Thymus (tissue), 11 donors: ENCODE results near the gene TRIP12. TPM values are rescaled to one million over a fixed set of nuclear protein-coding genes. Genes with fewer than 3 reads are reported as not detected.
"Not testable (repeated sequence)": the region's sequence is repeated elsewhere in the genome, so short reads cannot be mapped to it uniquely, and the experiment has no call there.

Source experiments
- DNase-seq, 9 donors: peaks; one replicate each; pipeline ENCODE4 v3.0.0-alpha.2; 2013; ENCODE audit warnings: low spot score in 9 of 9, low read depth in 6 of 9, missing footprints in 1 of 9
- H3K27ac ChIP-seq, 2 donors: one replicate each; pipeline ENCODE4 v1.5.1; 2013; ENCODE audit warnings: control low read depth in 1 of 2, low read depth in 1 of 2, low read length in 1 of 2, mild to moderate bottlenecking in 1 of 2, moderate library complexity in 1 of 2
- H3K27me3 ChIP-seq, 2 donors: one replicate each; pipeline ENCODE4 v1.5.1; 2013; ENCODE audit warnings: low read length in 1 of 2; ENCODE audit not compliant: control insufficient read depth in 2 of 2, insufficient read depth in 1 of 2
- H3K36me3 ChIP-seq, 2 donors: one replicate each; pipeline ENCODE4 v1.5.1; 2013; ENCODE audit warnings: low read length in 1 of 2, mild to moderate bottlenecking in 1 of 2, moderate library complexity in 1 of 2; ENCODE audit not compliant: control insufficient read depth in 2 of 2, insufficient read depth in 2 of 2
- H3K4me1 ChIP-seq, 2 donors: one replicate each; pipeline ENCODE4 v1.5.1; 2013; ENCODE audit warnings: low read length in 2 of 2; ENCODE audit not compliant: control insufficient read depth in 2 of 2, insufficient read depth in 2 of 2
- H3K4me3 ChIP-seq, 2 donors: one replicate each; pipeline ENCODE4 v1.5.1; 2013; ENCODE audit warnings: low read length in 2 of 2, control low read depth in 1 of 2, mild to moderate bottlenecking in 1 of 2
- H3K9me3 ChIP-seq, 2 donors: one replicate each; pipeline ENCODE4 v1.5.1; 2013; ENCODE audit warnings: low read length in 1 of 2, mild to moderate bottlenecking in 1 of 2; ENCODE audit not compliant: control insufficient read depth in 2 of 2, insufficient read depth in 1 of 2
- WGBS: extraction: QIAGEN DNeasy Blood & Tissue Kit; methylation state at CpG from one replicate; pipeline ENCODE4 v1.1.7; 2013; 5-methylcytosine and 5-hydroxymethylcytosine counted together
- polyA plus RNA-seq: library from polyadenylated mRNA; stranded (reverse); fragments of 200-250 nt; gene quantifications from one replicate; pipeline ENCODE4 v1.2.3, GENCODE V29; 2013
- total RNA-seq: library from RNA; stranded (reverse); fragments of 120-200 nt; gene quantifications from one replicate; pipeline ENCODE4 v1.2.4, GENCODE V29; 2013
- donor health status: healthy.

TRIP12 gene
- total and polyA plus RNA-seq, 2 donors: 37.7 to 119 TPM

GRCh38 chr2:229732897-229733296, 188.9 kb downstream of the TRIP12 start:
- Histone ChIP-seq H3K4me1 (no peaks in the 10 kb centered on the region), H3K27me3 (no peaks in the 10 kb centered on the region), H3K4me3 (no peak overlapping the region), H3K9me3 (peaks cover 0 to 5% of the 10 kb centered on the region in 2 donors), H3K36me3 (no peaks in the 10 kb centered on the region), H3K27ac (no peak overlapping the region)
- 96% methylated on average over 6 of the region's 6 CpGs for WGBS
- no peak for DNase-seq

- DNase-seq: no peak
- Histone ChIP-seq H3K9me3 (peaks cover 0 to 5% of the 10 kb centered on the region in 2 donors), H3K4me1 (no peaks in the 10 kb centered on the region), H3K27ac (no peak overlapping the region), H3K4me3 (no peak overlapping the region), H3K36me3 (no peaks in the 10 kb centered on the region), H3K27me3 (no peaks in the 10 kb centered on the region)
- WGBS: 76% methylated on average over 4 of the region's 4 CpGs
These were observed 189.9 kb downstream of the TRIP12 start for GRCh38 chr2:229731916-229732315.

- WGBS: 94% methylated on average over 5 of the region's 5 CpGs
- peaks cover 0 to 4% of the 10 kb centered on the region in 2 donors for H3K27me3 ChIP-seq
- no peaks in the 10 kb centered on the region for H3K36me3 ChIP-seq
- H3K4me3 ChIP-seq: no peak overlapping the region
- H3K9me3 ChIP-seq: peaks cover 0 to 4% of the 10 kb centered on the region in 2 donors
- DNase-seq: no peak
- no peak overlapping the region for H3K27ac ChIP-seq
- H3K4me1 ChIP-seq: no peaks in the 10 kb centered on the region
These were observed 190.4 kb downstream of the TRIP12 start for GRCh38 chr2:229731363-229731762.

- Histone ChIP-seq H3K4me3 (no peak overlapping the region), H3K36me3 (no peaks in the 10 kb centered on the region)
- no peak for DNase-seq
These were observed 193.4 kb downstream of the TRIP12 start for GRCh38 chr2:229728370-229728769.

GRCh38 chr2:229726643-229727042, 195.2 kb downstream of the TRIP12 start:
- Histone ChIP-seq H3K27ac (no peak overlapping the region), H3K4me1 (no peaks in the 10 kb centered on the region), H3K36me3 (no peaks in the 10 kb centered on the region), H3K4me3 (no peak overlapping the region), H3K27me3 (peaks cover 0 to 4% of the 10 kb centered on the region in 2 donors), H3K9me3 (no peaks in the 10 kb centered on the region)
- no peak for DNase-seq
- WGBS: 97% methylated on average over 2 of the region's 2 CpGs

More at GRCh38 chr2:229728370-229728769, 193.4 kb downstream of the TRIP12 start:
- H3K4me1 ChIP-seq: no peaks in the 10 kb centered on the region
- peaks cover 0 to 4% of the 10 kb centered on the region in 2 donors for H3K27me3 ChIP-seq
- H3K9me3 ChIP-seq: no peaks in the 10 kb centered on the region
- no peak overlapping the region for H3K27ac ChIP-seq

- no peaks in the 10 kb centered on the region for H3K36me3 ChIP-seq
- H3K4me1 ChIP-seq: no peaks in the 10 kb centered on the region
- WGBS: 90% methylated on average over 7 of the region's 7 CpGs
- DNase-seq: no peak
- no peaks in the 10 kb centered on the region for H3K9me3 ChIP-seq
- peaks cover 0 to 4% of the 10 kb centered on the region in 2 donors for H3K27me3 ChIP-seq
- no peak overlapping the region for H3K4me3 ChIP-seq
- no peak overlapping the region for H3K27ac ChIP-seq
These were observed 195.9 kb downstream of the TRIP12 start for GRCh38 chr2:229725716-229726574.

- H3K4me1 ChIP-seq, H3K4me3 ChIP-seq, H3K27me3 ChIP-seq, H3K36me3 ChIP-seq, DNase-seq, H3K9me3 ChIP-seq, H3K27ac ChIP-seq: not testable (repeated sequence)
- WGBS: 70% methylated on average over 3 of the region's 3 CpGs
These were observed 198.6 kb downstream of the TRIP12 start for GRCh38 chr2:229723192-229723591.

GRCh38 chr2:229719926-229720647, 201.7 kb downstream of the TRIP12 start:
- no peaks in the 10 kb centered on the region for H3K36me3 ChIP-seq
- no peak overlapping the region for H3K4me3 ChIP-seq
- H3K27ac ChIP-seq: no peak overlapping the region
- peaks cover 4 to 27% of the 10 kb centered on the region in 2 donors for H3K27me3 ChIP-seq
- no peak for DNase-seq
- no peaks in the 10 kb centered on the region for H3K9me3 ChIP-seq
- peaks cover 2 to 8% of the 10 kb centered on the region in 2 donors for H3K4me1 ChIP-seq
- WGBS: 74% methylated on average over 3 of the region's 3 CpGs

GRCh38 chr2:229718057-229718456, 203.8 kb downstream of the TRIP12 start:
- Histone ChIP-seq H3K9me3 (peaks cover 0 to 2% of the 10 kb centered on the region in 2 donors), H3K27ac (no peak overlapping the region), H3K27me3 (peaks cover 24 to 44% of the 10 kb centered on the region in 2 donors), H3K4me3 (no peak overlapping the region), H3K4me1 (peaks cover 12 to 22% of the 10 kb centered on the region in 2 donors), H3K36me3 (no peaks in the 10 kb centered on the region)
- 57% methylated on average over 2 of the region's 2 CpGs for WGBS
- DNase-seq: no peak
